Upper lobe of right lung (tissue), 1 donor: ENCODE data around the gene WDR7. TPM values are rescaled to one million over a fixed set of nuclear protein-coding genes. Genes with fewer than 3 reads are reported as not detected.

ENCODE experiments used
- ATAC-seq: fragments of 200-7000 bp; cut with Tn5 transposase; one replicate; pipeline ENCODE4 v1.9.1; 2020; ENCODE audit warnings: mild to moderate bottlenecking, moderate library complexity
- DNase-seq: peaks from one replicate; pipeline ENCODE4 v3.0.0-alpha.2; 2020
- H3K27ac ChIP-seq: fragments of 200-600 bp; one replicate; pipeline ENCODE4 v1.8.0; 2022
- H3K27me3 ChIP-seq: fragments of 200-600 bp; one replicate; pipeline ENCODE4 v1.8.0; 2022; ENCODE audit warnings: mild to moderate bottlenecking
- H3K36me3 ChIP-seq: fragments of 200-600 bp; one replicate; pipeline ENCODE4 v1.8.0; 2022
- H3K4me1 ChIP-seq: fragments of 200-600 bp; one replicate; pipeline ENCODE4 v1.8.0; 2022
- H3K4me3 ChIP-seq: fragments of 200-600 bp; one replicate; pipeline ENCODE4 v1.8.0; 2022; ENCODE audit warnings: mild to moderate bottlenecking
- H3K9me3 ChIP-seq: fragments of 200-600 bp; one replicate; pipeline ENCODE4 v1.8.0; 2022
- CTCF ChIP-seq: fragments of 200-600 bp; IDR thresholded peaks from one replicate; pipeline ENCODE4 v1.8.0; 2022; ENCODE audit warnings: antibody characterized with exemption
- intact Hi-C: fragments of 100-400 bp; cut with DNase I; formaldehyde crosslinking; loops from one replicate; pipeline ENCODE4 v1.11.0; 2022
- total RNA-seq: library from RNA; stranded (reverse); fragmentation: NEBNext Ultra II Directional; extraction: Animal tissue kit (Norgen Biotek cat#: 25700); gene quantifications from one replicate; pipeline ENCODE4 v1.2.1, GENCODE V29; 2021
- donor health status: DM: no; HTN: yes; CAD: no; lungs with severe emphysema.

The WDR7 gene
- total RNA-seq, 1 donor from 2014 or later, result 30.7 TPM

- Histone ChIP-seq H3K27ac (no peak overlapping the region), H3K9me3 (no peaks in the 10 kb centered on the region), H3K36me3 (no peaks in the 10 kb centered on the region), H3K4me1 (no peaks in the 10 kb centered on the region), H3K4me3 (no peak overlapping the region), H3K27me3 (no peaks in the 10 kb centered on the region)
- intact Hi-C loops, result no loop called here
- ATAC-seq (no peak), DNase-seq (no peak)
- no peak for TF ChIP-seq CTCF
These were observed 339.5 kb downstream of the WDR7 start for GRCh38 chr18:56990678-56991077.

- no peak for ATAC-seq
- no peaks in the 10 kb centered on the region for H3K9me3 ChIP-seq
- intact Hi-C loops, result no loop called here
- H3K27me3 ChIP-seq, result no peaks in the 10 kb centered on the region
- no peak overlapping the region for H3K27ac ChIP-seq
- no peak overlapping the region for H3K4me3 ChIP-seq
- H3K4me1 ChIP-seq, result no peaks in the 10 kb centered on the region
- no peak for TF ChIP-seq CTCF
- DNase-seq, result no peak
- H3K36me3 ChIP-seq, result no peaks in the 10 kb centered on the region
These were observed 341.6 kb downstream of the WDR7 start for GRCh38 chr18:56992777-56993176.

- intact Hi-C loops, result no loop called here
- no peaks in the 10 kb centered on the region for H3K4me1 ChIP-seq
- no peaks in the 10 kb centered on the region for H3K27me3 ChIP-seq
- H3K4me3 ChIP-seq, result no peak overlapping the region
- H3K9me3 ChIP-seq, result no peaks in the 10 kb centered on the region
- TF ChIP-seq CTCF, result no peak
- no peak overlapping the region for H3K27ac ChIP-seq
- no peaks in the 10 kb centered on the region for H3K36me3 ChIP-seq
- ATAC-seq (no peak), DNase-seq (no peak)
These were observed 344.5 kb downstream of the WDR7 start for GRCh38 chr18:56995579-56996188.

GRCh38 chr18:56997200-56997599, 346.0 kb downstream of the WDR7 start:
- no peak overlapping the region for H3K4me3 ChIP-seq
- no peak for DNase-seq
- H3K36me3 ChIP-seq, result no peaks in the 10 kb centered on the region
- no peak for ATAC-seq
- H3K27me3 ChIP-seq, result no peaks in the 10 kb centered on the region
- intact Hi-C loops, result no loop called here
- H3K4me1 ChIP-seq, result no peaks in the 10 kb centered on the region
- H3K27ac ChIP-seq, result no peak overlapping the region
- H3K9me3 ChIP-seq, result no peaks in the 10 kb centered on the region
- TF ChIP-seq CTCF, result no peak

- Histone ChIP-seq H3K4me3 (no peak overlapping the region), H3K36me3 (no peaks in the 10 kb centered on the region), H3K4me1 (peaks cover 4% of the 10 kb centered on the region), H3K9me3 (no peaks in the 10 kb centered on the region), H3K27me3 (no peaks in the 10 kb centered on the region), H3K27ac (no peak overlapping the region)
- DNase-seq, result no peak
- no peak for TF ChIP-seq CTCF
- ATAC-seq, result no peak
- intact Hi-C loops, result no loop called here
These were observed 348.7 kb downstream of the WDR7 start for GRCh38 chr18:56999823-57000222.

GRCh38 chr18:57002627-57003026, 351.5 kb downstream of the WDR7 start:
- DNase-seq (no peak), ATAC-seq (no peak)
- Histone ChIP-seq H3K27me3 (no peaks in the 10 kb centered on the region), H3K9me3 (no peaks in the 10 kb centered on the region), H3K4me1 (peaks cover 4% of the 10 kb centered on the region), H3K4me3 (no peak overlapping the region), H3K27ac (no peak overlapping the region), H3K36me3 (no peaks in the 10 kb centered on the region)
- intact Hi-C loops, result no loop called here
- no peak for TF ChIP-seq CTCF
